ENCODE results near the gene PNKP.

DNA sequence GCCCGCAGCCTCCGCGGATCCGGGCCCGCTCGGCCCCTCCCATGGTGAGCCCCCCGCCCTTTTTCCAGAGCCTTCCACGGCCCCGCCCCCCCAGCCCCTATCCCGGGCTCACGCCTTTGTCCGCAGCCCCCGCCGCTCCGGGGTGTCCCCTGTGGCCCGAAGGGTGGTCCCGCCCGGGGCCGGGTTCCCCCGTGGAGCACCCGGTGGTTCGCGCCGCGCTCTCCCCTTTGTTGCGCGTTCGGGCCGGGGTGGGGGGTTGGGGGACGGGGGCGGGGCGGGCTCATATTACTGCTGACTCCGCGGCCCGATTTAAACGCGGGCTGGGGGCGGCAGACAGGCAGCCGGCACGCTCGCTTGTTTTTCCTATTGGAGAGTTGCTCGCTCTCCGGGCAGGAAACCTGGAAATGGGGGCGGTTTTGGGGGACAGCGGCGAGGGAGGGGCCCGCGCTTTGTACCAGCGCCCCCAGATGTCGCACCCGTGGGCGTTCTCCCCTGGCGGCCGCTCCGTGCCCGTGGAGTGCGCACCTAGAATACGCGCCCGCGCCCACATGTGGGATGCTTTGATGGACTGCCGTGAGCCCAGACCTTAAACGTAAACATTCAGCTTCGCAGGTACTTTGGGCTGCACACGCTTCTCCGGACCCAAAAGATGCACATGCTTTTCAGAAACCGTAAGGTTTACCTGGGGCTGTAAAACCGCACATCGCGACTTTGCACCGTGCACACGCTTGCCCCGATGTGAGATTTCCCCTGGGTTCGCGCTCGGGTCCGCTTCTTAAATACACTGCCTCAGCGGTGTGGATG lies 15.7 kb downstream of the PNKP start:
- TF ChIP-seq, protein P1, sequence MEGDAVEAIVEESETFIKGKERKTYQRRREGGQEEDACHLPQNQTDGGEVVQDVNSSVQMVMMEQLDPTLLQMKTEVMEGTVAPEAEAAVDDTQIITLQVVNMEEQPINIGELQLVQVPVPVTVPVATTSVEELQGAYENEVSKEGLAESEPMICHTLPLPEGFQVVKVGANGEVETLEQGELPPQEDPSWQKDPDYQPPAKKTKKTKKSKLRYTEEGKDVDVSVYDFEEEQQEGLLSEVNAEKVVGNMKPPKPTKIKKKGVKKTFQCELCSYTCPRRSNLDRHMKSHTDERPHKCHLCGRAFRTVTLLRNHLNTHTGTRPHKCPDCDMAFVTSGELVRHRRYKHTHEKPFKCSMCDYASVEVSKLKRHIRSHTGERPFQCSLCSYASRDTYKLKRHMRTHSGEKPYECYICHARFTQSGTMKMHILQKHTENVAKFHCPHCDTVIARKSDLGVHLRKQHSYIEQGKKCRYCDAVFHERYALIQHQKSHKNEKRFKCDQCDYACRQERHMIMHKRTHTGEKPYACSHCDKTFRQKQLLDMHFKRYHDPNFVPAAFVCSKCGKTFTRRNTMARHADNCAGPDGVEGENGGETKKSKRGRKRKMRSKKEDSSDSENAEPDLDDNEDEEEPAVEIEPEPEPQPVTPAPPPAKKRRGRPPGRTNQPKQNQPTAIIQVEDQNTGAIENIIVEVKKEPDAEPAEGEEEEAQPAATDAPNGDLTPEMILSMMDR (IDR thresholded peaks at IDR 0.05 in 8 of 11, conservative IDR thresholded peaks at IDR 0.05 in 3 of 11) = no peak
- TF ChIP-seq POLR2A (IDR thresholded peaks at IDR 0.05) = no peak
